Measurements from ENCODE around the gene POU2AF1.

- TF ChIP-seq SRY (CRISPR knock-in tag; IDR thresholded peaks at IDR 0.05) (no peak), DZIP1 (CRISPR knock-in tag; IDR thresholded peaks at IDR 0.05) (no peak), REST (IDR thresholded peaks at IDR 0.05; ENCODE audit: borderline replicate concordance in 1 of 2, low read depth in 1 of 2, low read length in 2 of 2) (no peak)
Observed at GRCh38 chr11:111373590-111373989, 5.5 kb downstream of the POU2AF1 start.
